ENCODE results near the gene ASPHD2.

ASPHD2 gene

GRCh38 chr22:26453812-26454500 is 24.9 kb downstream of the ASPHD2 start:
- no peak for TF ChIP-seq CTCF (IDR thresholded peaks at IDR 0.05; ENCODE audit: low read depth, low read length)
- DNase-seq (ENCODE audit: extremely low read depth, low read depth): no peak

- no peak for DNase-seq (ENCODE audit: extremely low read depth, low read depth)
- no peak for TF ChIP-seq CTCF (IDR thresholded peaks at IDR 0.05; ENCODE audit: low read depth, low read length)
Measured at GRCh38 chr22:26457661-26458272, 28.7 kb downstream of the ASPHD2 start.

- no peak for TF ChIP-seq CTCF (IDR thresholded peaks at IDR 0.05; ENCODE audit: low read depth, low read length)
- DNase-seq (ENCODE audit: extremely low read depth, low read depth): no peak
Measured at GRCh38 chr22:26460202-26460601, 31.1 kb downstream of the ASPHD2 start.

GRCh38 chr22:26461188-26461810 is 32.2 kb downstream of the ASPHD2 start:
- no peak for DNase-seq (ENCODE audit: extremely low read depth, low read depth)
- TF ChIP-seq CTCF (IDR thresholded peaks at IDR 0.05; ENCODE audit: low read depth, low read length): peak; percentile 88

- TF ChIP-seq CTCF (IDR thresholded peaks at IDR 0.05; ENCODE audit: low read depth, low read length): no peak
- no peak for DNase-seq (ENCODE audit: extremely low read depth, low read depth)
Measured at GRCh38 chr22:26462051-26462450, 33.0 kb downstream of the ASPHD2 start.

- DNase-seq (ENCODE audit: extremely low read depth, low read depth): no peak
- TF ChIP-seq CTCF (IDR thresholded peaks at IDR 0.05; ENCODE audit: low read depth, low read length): no peak
Measured at GRCh38 chr22:26462641-26463040, 33.6 kb downstream of the ASPHD2 start.

GRCh38 chr22:26463101-26463661 is 34.1 kb downstream of the ASPHD2 start:
- no peak for TF ChIP-seq CTCF (IDR thresholded peaks at IDR 0.05; ENCODE audit: low read depth, low read length)
- no peak for DNase-seq (ENCODE audit: extremely low read depth, low read depth)
